Naive thymus-derived CD4-positive, alpha-beta T cell (primary cell): ENCODE measurements around the gene FLT4. TPM values are rescaled to one million over a fixed set of nuclear protein-coding genes. Genes with fewer than 3 reads are reported as not detected.

Source experiments
- ATAC-seq: fragments of 150-1000 bp; cut with Tn5 transposase; 2 replicates; pipeline ENCODE4 v1.10.0; 2021; ENCODE audit warnings: mild to moderate bottlenecking, moderate library complexity
- CTCF ChIA-PET: fragments of 350-600 bp; sonication (Branson Sonifier 250); formaldehyde crosslinking; loops from one replicate; lab custom pipeline; 2021; ENCODE audit warnings: antibody characterized with exemption; lab: Charles Lee
- POLR2A ChIA-PET: fragments of 350-600 bp; sonication (Branson Sonifier 250); formaldehyde crosslinking; loops from one replicate; lab custom pipeline; 2021; ENCODE audit warnings: antibody characterized with exemption, inconsistent platforms; lab: Charles Lee
- DNase-seq, 9 donors: peaks; one replicate each; pipeline versions ENCODE4 v3.0.0 to v3.0.0-alpha.2; 2020 to 2022; ENCODE audit warnings: mixed read lengths in 1 of 9
- H3K27ac ChIP-seq: one replicate; pipeline ENCODE4 v1.7.0; 2013; ENCODE audit warnings: mild to moderate bottlenecking, low read depth, low read length, moderate library complexity
- H3K27me3 ChIP-seq, 2 donors: one replicate each; pipeline ENCODE4 v1.7.0; 2013; ENCODE audit warnings: low read length in 2 of 2, mild to moderate bottlenecking in 2 of 2, moderate library complexity in 2 of 2; ENCODE audit not compliant: control insufficient read depth in 2 of 2, insufficient read depth in 2 of 2
- H3K36me3 ChIP-seq, 3 experiments: 1 replicate in 2 of 3; 2 replicates in 1 of 3; pipeline ENCODE4 v1.7.0; 2013; ENCODE audit warnings: low read length in 3 of 3, mild to moderate bottlenecking in 3 of 3, moderate library complexity in 1 of 3; ENCODE audit not compliant: insufficient read depth in 3 of 3, control insufficient read depth in 2 of 3
- H3K4me1 ChIP-seq, 2 donors: one replicate each; pipeline ENCODE4 v1.7.0; 2013; ENCODE audit warnings: low read length in 2 of 2, mild to moderate bottlenecking in 2 of 2, moderate library complexity in 1 of 2; ENCODE audit not compliant: control insufficient read depth in 2 of 2, insufficient read depth in 2 of 2
- H3K4me3 ChIP-seq: 2 replicates; pipeline ENCODE4 v1.7.0; 2013; ENCODE audit warnings: mild to moderate bottlenecking, low read length
- H3K9me3 ChIP-seq, 3 experiments: 1 replicate in 2 of 3; 2 replicates in 1 of 3; pipeline ENCODE4 v1.7.0; 2013; ENCODE audit warnings: low read length in 3 of 3; ENCODE audit not compliant: control insufficient read depth in 2 of 3
- H3K27ac Mint-ChIP-seq, 9 donors: one replicate each; pipeline ENCODE4 v1.8.0; 2020 to 2022; ENCODE audit warnings: mixed read lengths in 9 of 9, mild to moderate bottlenecking in 8 of 9, moderate library complexity in 5 of 9, inconsistent platforms in 2 of 9
- H3K27me3 Mint-ChIP-seq, 5 donors: one replicate each; pipeline ENCODE4 v1.8.0; 2021 to 2022; ENCODE audit warnings: mixed read lengths in 5 of 5, mild to moderate bottlenecking in 1 of 5
- H3K36me3 Mint-ChIP-seq, 5 donors: one replicate each; pipeline ENCODE4 v1.8.0; 2020 to 2022; ENCODE audit warnings: mixed read lengths in 5 of 5, mild to moderate bottlenecking in 3 of 5, inconsistent platforms in 1 of 5
- H3K4me1 Mint-ChIP-seq, 7 donors: one replicate each; pipeline ENCODE4 v1.8.0; 2020 to 2022; ENCODE audit warnings: mixed read lengths in 7 of 7, mild to moderate bottlenecking in 3 of 7, inconsistent platforms in 1 of 7
- H3K4me3 Mint-ChIP-seq, 10 donors: one replicate each; pipeline ENCODE4 v1.8.0; 2020 to 2022; ENCODE audit warnings: mild to moderate bottlenecking in 10 of 10, mixed read lengths in 10 of 10, moderate library complexity in 6 of 10, inconsistent platforms in 2 of 10
- H3K9me3 Mint-ChIP-seq, 11 donors: one replicate each; pipeline ENCODE4 v1.8.0; 2020 to 2022; ENCODE audit warnings: mixed read lengths in 11 of 11, mild to moderate bottlenecking in 4 of 11, inconsistent platforms in 1 of 11, moderate library complexity in 1 of 11
- intact Hi-C, 2 donors: fragments of 100-400 bp; cut with micrococcal nuclease; formaldehyde crosslinking; loops; one replicate each; pipeline ENCODE4 v1.15.1; 2023
- polyA plus RNA-seq, 2 donors: library from polyadenylated mRNA; unstranded; fragments of 300-500 nt; fragmentation: Illumina TruSeq; gene quantifications; one replicate each; pipeline ENCODE4 v1.2.3, GENCODE V29; 2021
- total RNA-seq, 6 experiments: library from RNA in 5 of 6; stranded (reverse) in 5 of 6; gene quantifications; 1 replicate in 5 of 6; 2 replicates in 1 of 6; pipeline ENCODE4 v1.2.3 and lab custom pipeline; 2021 to 2026

The FLT4 gene
- total and polyA plus RNA-seq, 7 experiments from 2014 or later = 0.53 to 6.0 (median 2.3) TPM

DNA sequence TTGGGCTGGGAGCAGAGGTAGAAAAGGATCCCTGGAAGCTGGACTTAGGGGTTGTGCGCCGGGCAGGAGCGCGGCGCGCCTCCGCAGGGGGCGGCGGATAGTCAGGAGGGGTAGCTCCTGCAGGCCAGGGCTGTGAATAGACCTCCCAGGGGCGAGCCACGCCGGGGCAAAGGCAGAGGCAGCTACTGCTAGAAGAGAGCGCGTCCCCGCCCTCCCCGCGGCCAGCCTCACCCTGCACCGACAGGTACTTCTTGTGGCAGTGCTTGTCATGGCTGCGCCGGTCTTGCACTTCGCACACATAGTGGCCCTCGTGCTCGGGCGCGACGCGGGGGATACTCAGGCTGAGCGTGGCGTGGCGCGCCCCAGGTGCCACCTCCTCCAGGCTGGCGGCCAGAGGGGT lies 28.1 kb downstream of the FLT4 start:
- no peak for DNase-seq
- no peaks in the 10 kb centered on the region for H3K27me3 ChIP-seq
- no peaks in the 10 kb centered on the region for H3K27me3 Mint-ChIP-seq
- H3K4me1 Mint-ChIP-seq = peaks cover 0 to 16% (median 11%) of the 10 kb centered on the region in 7 donors
- H3K27ac ChIP-seq = no peak overlapping the region
- H3K9me3 ChIP-seq = no peaks in the 10 kb centered on the region
- H3K36me3 ChIP-seq = no peaks in the 10 kb centered on the region
- ATAC-seq = no peak
- no peak overlapping the region for H3K27ac Mint-ChIP-seq
- intact Hi-C loops = no loop called here
- peak overlapping the region in 1 of 10 donors; percentile 16 for H3K4me3 Mint-ChIP-seq
- H3K9me3 Mint-ChIP-seq = no peaks in the 10 kb centered on the region
- no peaks in the 10 kb centered on the region for H3K36me3 Mint-ChIP-seq
- H3K4me3 ChIP-seq = no peak overlapping the region
- CTCF ChIA-PET = no interaction called here
- H3K4me1 ChIP-seq = no peaks in the 10 kb centered on the region
- POLR2A ChIA-PET = interaction anchor here (0.7 kb wide), 1 partner anchor 15 kb away, joined by 3 read pairs; no protein-coding TSS in a partner anchor

GRCh38 chr5:180620014-180620413 lies 29.4 kb downstream of the FLT4 start:
- CTCF ChIA-PET = interaction anchor here (1.5 to 1.7 kb wide), 3 partner anchors 8 to 99 kb away, joined by 3 to 8 read pairs (median 5); no protein-coding TSS in a partner anchor

DNA sequence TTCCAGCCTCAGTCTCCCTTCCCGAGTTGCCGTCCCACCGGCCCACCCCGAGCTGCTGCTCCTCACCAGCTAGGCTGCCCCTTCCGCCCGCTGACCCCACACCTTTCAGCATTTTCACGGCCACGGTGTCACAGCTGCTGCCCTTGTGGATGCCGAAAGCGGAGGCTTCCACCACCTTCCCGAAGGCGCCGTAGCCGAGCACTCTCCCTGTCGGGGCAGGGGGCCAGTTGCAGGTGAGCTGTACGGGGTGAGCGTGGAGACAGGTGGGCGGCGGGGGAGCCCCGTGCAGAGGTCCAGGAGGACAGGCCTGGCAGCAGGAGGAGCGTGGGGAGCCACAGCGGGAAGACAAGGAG lies 29.9 kb downstream of the FLT4 start:
- no peak overlapping the region for H3K27ac Mint-ChIP-seq
- ATAC-seq = no peak
- no peaks in the 10 kb centered on the region for H3K36me3 ChIP-seq
- ChIA-PET CTCF (interaction anchor here (1.5 to 1.7 kb wide), 3 partner anchors 9 to 100 kb away, joined by 3 to 8 read pairs (median 5); no protein-coding TSS in a partner anchor), POLR2A (no interaction called here)
- no peak overlapping the region for H3K4me3 ChIP-seq
- no peaks in the 10 kb centered on the region for H3K36me3 Mint-ChIP-seq
- intact Hi-C loops = loop anchor here (1.0 to 2.0 kb wide), 3 partner anchors 51 to 99 kb away; no protein-coding TSS in a partner anchor
- H3K27me3 Mint-ChIP-seq = no peaks in the 10 kb centered on the region
- H3K4me1 Mint-ChIP-seq = peaks cover 0 to 14% (median 8%) of the 10 kb centered on the region in 7 donors
- H3K4me3 Mint-ChIP-seq = peak overlapping the region in 3 of 10 donors; percentile 53 to 71 (median 56)
- no peak overlapping the region for H3K27ac ChIP-seq
- no peaks in the 10 kb centered on the region for H3K9me3 ChIP-seq
- no peaks in the 10 kb centered on the region for H3K27me3 ChIP-seq
- H3K4me1 ChIP-seq = no peaks in the 10 kb centered on the region
- DNase-seq = no peak
- H3K9me3 Mint-ChIP-seq = no peaks in the 10 kb centered on the region

More at GRCh38 chr5:180620014-180620413, 29.4 kb downstream of the FLT4 start:
- ATAC-seq (no peak), DNase-seq (no peak)
- Mint-ChIP-seq H3K9me3 (no peaks in the 10 kb centered on the region), H3K27me3 (no peaks in the 10 kb centered on the region), H3K4me1 (peaks cover 0 to 16% (median 11%) of the 10 kb centered on the region in 7 donors), H3K36me3 (no peaks in the 10 kb centered on the region), H3K4me3 (peak overlapping the region in 1 of 10 donors; percentile 71), H3K27ac (no peak overlapping the region)
- Histone ChIP-seq H3K36me3 (no peaks in the 10 kb centered on the region), H3K9me3 (no peaks in the 10 kb centered on the region), H3K4me3 (no peak overlapping the region), H3K4me1 (no peaks in the 10 kb centered on the region), H3K27me3 (no peaks in the 10 kb centered on the region), H3K27ac (no peak overlapping the region)
- intact Hi-C loops = no loop called here
- POLR2A ChIA-PET = no interaction called here

DNA sequence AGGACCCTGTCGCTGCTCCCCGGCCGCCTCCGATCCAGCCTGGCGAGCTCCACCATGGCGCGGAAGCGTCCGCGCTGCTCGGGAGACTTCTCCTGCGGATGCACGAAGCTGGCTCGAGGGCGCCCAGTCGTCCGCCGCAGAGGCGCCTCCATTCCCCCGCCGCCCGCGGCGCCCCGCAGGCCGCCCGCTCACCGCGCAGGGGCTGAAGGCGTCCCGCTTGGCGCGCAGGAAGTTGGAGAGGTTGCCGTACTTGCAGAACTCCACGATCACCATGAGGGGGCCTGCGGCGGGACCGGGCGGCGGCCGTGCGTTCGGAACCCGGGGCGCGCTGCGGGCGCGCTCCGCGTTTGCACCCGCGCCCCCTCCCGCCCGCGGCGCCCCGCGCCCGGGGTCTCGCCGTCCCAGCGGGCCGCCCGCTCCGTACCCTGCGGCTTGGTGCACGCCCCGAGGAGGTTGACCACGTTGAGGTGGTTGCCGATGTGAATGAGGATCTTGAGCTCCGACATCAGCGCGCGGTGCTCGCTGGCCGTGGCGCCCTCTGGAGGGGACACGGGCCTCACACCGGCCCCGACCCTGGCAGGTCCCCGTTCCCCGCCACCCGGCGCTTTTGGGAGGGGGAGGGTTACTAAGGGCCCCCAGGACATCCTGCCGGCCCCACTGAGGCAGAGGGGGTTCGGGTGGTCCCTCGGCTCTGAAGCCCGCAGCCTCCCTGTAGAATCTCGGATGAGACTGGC lies 30.4 kb downstream of the FLT4 start:
- Mint-ChIP-seq H3K4me1 (peaks cover 0 to 11% (median 6%) of the 10 kb centered on the region in 7 donors), H3K36me3 (no peaks in the 10 kb centered on the region), H3K27me3 (no peaks in the 10 kb centered on the region), H3K27ac (no peak overlapping the region), H3K4me3 (peak overlapping the region in 6 of 10 donors; percentile 29 to 71 (median 50)), H3K9me3 (no peaks in the 10 kb centered on the region)
- no peaks in the 10 kb centered on the region for H3K27me3 ChIP-seq
- DNase-seq = peak in 7 of 9 donors; percentile 20 to 54 (median 42)
- no peaks in the 10 kb centered on the region for H3K4me1 ChIP-seq
- no peak overlapping the region for H3K27ac ChIP-seq
- ChIA-PET POLR2A (no interaction called here), CTCF (interaction anchor here (0.5 to 1.7 kb wide), 5 partner anchors 9 to 1542 kb away, joined by 3 to 8 read pairs (median 5); no protein-coding TSS in a partner anchor)
- H3K4me3 ChIP-seq = no peak overlapping the region
- ATAC-seq = peak; percentile 55
- no peaks in the 10 kb centered on the region for H3K36me3 ChIP-seq
- H3K9me3 ChIP-seq = no peaks in the 10 kb centered on the region
- intact Hi-C loops = loop anchor here (1.0 to 2.0 kb wide), 3 partner anchors 52 to 100 kb away; no protein-coding TSS in a partner anchor

DNA sequence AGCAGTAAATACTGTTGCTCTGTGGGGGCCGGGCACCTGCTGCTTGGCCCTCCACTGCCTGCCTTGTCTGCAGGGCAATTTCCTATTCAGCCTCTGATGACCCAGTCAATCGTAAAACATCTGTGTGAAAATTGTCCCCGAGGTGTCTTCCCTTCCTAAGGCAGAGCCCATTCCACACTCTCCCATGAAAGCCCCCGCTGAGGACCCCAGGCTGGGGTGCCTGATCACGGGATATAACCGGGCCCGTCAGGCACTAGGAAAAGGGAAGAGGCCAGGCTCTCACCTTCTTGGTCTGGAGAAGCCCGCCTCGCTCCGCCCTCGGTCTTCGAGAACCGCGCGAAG lies 30.9 kb downstream of the FLT4 start:
- H3K27ac Mint-ChIP-seq = peak overlapping the region in 1 of 9 donors; percentile 25
- Histone ChIP-seq H3K4me1 (no peaks in the 10 kb centered on the region), H3K27me3 (no peaks in the 10 kb centered on the region), H3K36me3 (no peaks in the 10 kb centered on the region), H3K27ac (no peak overlapping the region), H3K4me3 (no peak overlapping the region), H3K9me3 (no peaks in the 10 kb centered on the region)
- H3K4me3 Mint-ChIP-seq = peak overlapping the region in 5 of 10 donors; percentile 29 to 71 (median 46)
- intact Hi-C loops = loop anchor here (2.0 kb wide), 2 partner anchors 52 to 100 kb away; no protein-coding TSS in a partner anchor
- no peak for DNase-seq
- H3K9me3 Mint-ChIP-seq = no peaks in the 10 kb centered on the region
- ATAC-seq = no peak
- ChIA-PET CTCF (interaction anchor here (0.5 to 1.7 kb wide), 5 partner anchors 10 to 1541 kb away, joined by 3 to 8 read pairs (median 5); no protein-coding TSS in a partner anchor), POLR2A (no interaction called here)
- no peaks in the 10 kb centered on the region for H3K36me3 Mint-ChIP-seq
- H3K27me3 Mint-ChIP-seq = no peaks in the 10 kb centered on the region
- H3K4me1 Mint-ChIP-seq = peaks cover 0 to 7% (median under 1%) of the 10 kb centered on the region in 7 donors

DNA sequence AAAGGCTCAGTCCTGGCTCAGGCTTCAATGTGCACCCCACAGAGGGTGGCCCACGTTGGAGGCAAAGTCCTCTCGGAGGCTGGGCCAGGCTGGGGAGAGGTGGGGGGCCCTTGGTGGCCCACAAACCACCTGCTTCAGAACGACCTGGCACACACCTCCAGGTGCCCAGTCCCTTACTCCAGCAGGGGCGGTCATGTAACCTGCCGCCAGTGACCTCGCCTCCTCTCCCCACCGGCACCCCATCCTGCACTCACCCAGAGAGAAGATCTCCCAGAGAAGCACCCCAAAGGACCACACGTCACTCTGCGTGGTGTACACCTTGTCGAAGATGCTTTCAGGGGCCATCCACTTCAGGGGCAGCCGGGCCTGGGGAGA lies 35.6 kb downstream of the FLT4 start:
- H3K4me1 ChIP-seq = no peaks in the 10 kb centered on the region

More for the DNA sequence above, 35.6 kb downstream of the FLT4 start:
- Mint-ChIP-seq H3K4me1 (peaks cover 0 to 2% (median 0%) of the 10 kb centered on the region in 7 donors), H3K4me3 (no peak overlapping the region), H3K27ac (no peak overlapping the region), H3K36me3 (no peaks in the 10 kb centered on the region), H3K9me3 (peaks cover 0 to 2% (median 0%) of the 10 kb centered on the region in 11 donors), H3K27me3 (no peaks in the 10 kb centered on the region)
- H3K27ac ChIP-seq = no peak overlapping the region
- no peaks in the 10 kb centered on the region for H3K27me3 ChIP-seq
- DNase-seq (no peak), ATAC-seq (no peak)
- H3K36me3 ChIP-seq = no peaks in the 10 kb centered on the region
- CTCF ChIA-PET = interaction anchor here (1.1 kb wide), 1 partner anchor 71 kb away, joined by 4 read pairs; no protein-coding TSS in a partner anchor
- intact Hi-C loops = no loop called here
- H3K4me3 ChIP-seq = no peak overlapping the region
- POLR2A ChIA-PET = no interaction called here
- H3K9me3 ChIP-seq = no peaks in the 10 kb centered on the region
